Mesendoderm (in vitro differentiated cells): ENCODE results near the gene LYZL1.

Source experiments
- DNase-seq: peaks from one replicate; pipeline ENCODE4 v3.0.0; 2013
- H2AK5ac ChIP-seq: 2 replicates; pipeline ENCODE4 v1.6.1; 2013; ENCODE audit warnings: low read length, inconsistent platforms
- H2BK120ac ChIP-seq: 2 replicates; pipeline ENCODE4 v1.6.1; 2013; ENCODE audit warnings: low read depth, mild to moderate bottlenecking, low read length, moderate library complexity, mixed read lengths
- H2BK15ac ChIP-seq: replicated peaks from 2 replicates; pipeline ENCODE4 v1.6.1; 2013; ENCODE audit warnings: low read depth, mild to moderate bottlenecking, moderate library complexity
- H2BK5ac ChIP-seq: 2 replicates; pipeline ENCODE4 v1.6.1; 2013; ENCODE audit warnings: low read length, inconsistent platforms
- H3K18ac ChIP-seq: 2 replicates; pipeline ENCODE4 v1.6.1; 2013; ENCODE audit warnings: mild to moderate bottlenecking, low read length, mixed read lengths
- H3K23ac ChIP-seq: one replicate; pipeline ENCODE4 v1.6.1; 2013; ENCODE audit warnings: low read length
- H3K27ac ChIP-seq: 2 replicates; pipeline ENCODE4 v1.5.1; 2013; ENCODE audit warnings: low read depth, mild to moderate bottlenecking, inconsistent platforms, low read length, moderate library complexity
- H3K27me3 ChIP-seq: 2 replicates; pipeline ENCODE4 v1.6.1; 2013; ENCODE audit warnings: low read length, control low read depth, mild to moderate bottlenecking, inconsistent platforms; ENCODE audit not compliant: insufficient read depth, poor library complexity
- H3K36me3 ChIP-seq: 2 replicates; pipeline ENCODE4 v1.6.1; 2013; ENCODE audit warnings: low read length, inconsistent platforms; ENCODE audit not compliant: control insufficient read depth, insufficient read depth
- H3K4ac ChIP-seq: one replicate; pipeline ENCODE4 v1.6.1; 2013; ENCODE audit warnings: low read depth, mild to moderate bottlenecking, low read length, moderate library complexity
- H3K4me1 ChIP-seq: 2 replicates; pipeline ENCODE4 v1.6.1; 2013; ENCODE audit warnings: low read depth, low read length, inconsistent platforms; ENCODE audit not compliant: control insufficient read depth
- H3K4me2 ChIP-seq: 2 replicates; pipeline ENCODE4 v1.6.1; 2013; ENCODE audit warnings: low read length
- H3K4me3 ChIP-seq: 2 replicates; pipeline ENCODE4 v1.5.1; 2013; ENCODE audit warnings: mild to moderate bottlenecking, low read length
- H3K56ac ChIP-seq: one replicate; pipeline ENCODE4 v1.6.1; 2013; ENCODE audit warnings: low read length
- H3K79me1 ChIP-seq: 2 replicates; pipeline ENCODE4 v1.6.1; 2013; ENCODE audit warnings: low read length, inconsistent platforms
- H3K79me2 ChIP-seq: 2 replicates; pipeline ENCODE4 v1.6.1; 2013; ENCODE audit warnings: mild to moderate bottlenecking, low read length; ENCODE audit not compliant: control insufficient read depth, insufficient read depth
- H3K9ac ChIP-seq: 2 replicates; pipeline ENCODE4 v1.6.1; 2013; ENCODE audit warnings: low read length, inconsistent platforms
- H4K5ac ChIP-seq: one replicate; pipeline ENCODE4 v1.6.1; 2013; ENCODE audit warnings: low read length
- H4K8ac ChIP-seq: one replicate; pipeline ENCODE4 v1.6.1; 2013; ENCODE audit warnings: low read depth, mild to moderate bottlenecking, control low read depth, low read length, moderate library complexity
- WGBS: extraction: QIAGEN DNeasy Blood & Tissue Kit; methylation state at CpG from one replicate; pipeline ENCODE4 v1.1.7; 2013; ENCODE audit warnings: low lambda C conversion rate, missing lambda C conversion rate; ENCODE audit not compliant: insufficient coverage; ENCODE audit errors: extremely low coverage; 5-methylcytosine and 5-hydroxymethylcytosine counted together

LYZL1 gene

GRCh38 chr10:29256019-29256418 is 32.9 kb upstream of the LYZL1 start:
- DNase-seq: no peak
- Histone ChIP-seq H2BK120ac (peak overlapping the region; percentile 10), H3K56ac (peak overlapping the region; percentile 63), H2BK15ac (peak overlapping the region; percentile 7), H3K79me2 (no peaks in the 10 kb centered on the region), H3K27me3 (no peaks in the 10 kb centered on the region), H3K79me1 (no peaks in the 10 kb centered on the region), H4K5ac (peak overlapping the region; percentile 9), H2BK5ac (peak overlapping the region; percentile 69), H3K4me1 (peaks cover 22% of the 10 kb centered on the region), H3K18ac (peak overlapping the region; percentile 35), H3K4me3 (no peak overlapping the region), H3K9ac (no peak overlapping the region), H3K27ac (no peak overlapping the region), H3K36me3 (no peaks in the 10 kb centered on the region), H3K4me2 (no peak overlapping the region), H2AK5ac (no peak overlapping the region), H4K8ac (no peak overlapping the region), H3K23ac (no peak overlapping the region), H3K4ac (peak overlapping the region; percentile 79)
- WGBS: no CpG with 5 or more reads among the region's 7 CpGs

DNA sequence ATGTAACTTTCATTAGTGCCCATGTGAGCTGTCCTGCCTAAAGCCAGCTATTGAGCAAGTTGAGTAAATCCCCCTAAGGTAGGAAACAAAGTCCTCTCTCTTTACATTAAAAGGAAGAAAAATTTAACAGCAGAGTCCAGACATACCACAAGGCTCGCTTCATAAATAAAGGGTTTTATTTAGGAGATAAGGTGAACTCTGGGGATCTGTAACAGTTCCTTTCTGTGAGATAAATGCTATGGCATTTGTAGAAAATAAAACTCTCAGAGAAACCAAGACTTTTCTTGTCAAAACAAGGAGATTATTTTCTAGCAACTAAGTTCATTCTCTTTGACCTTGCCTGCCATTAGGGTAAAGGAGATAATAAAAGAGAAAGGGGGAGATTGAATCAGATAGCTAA is 32.3 kb upstream of the LYZL1 start:
- DNase-seq: no peak
- no peak overlapping the region for H2AK5ac ChIP-seq
- no peak overlapping the region for H3K56ac ChIP-seq
- peaks cover 22% of the 10 kb centered on the region for H3K4me1 ChIP-seq
- H3K27ac ChIP-seq: no peak overlapping the region
- no peak overlapping the region for H3K4ac ChIP-seq
- H4K8ac ChIP-seq: no peak overlapping the region
- no peak overlapping the region for H4K5ac ChIP-seq
- H3K4me3 ChIP-seq: no peak overlapping the region
- H3K27me3 ChIP-seq: no peaks in the 10 kb centered on the region
- no peak overlapping the region for H2BK5ac ChIP-seq
- no peaks in the 10 kb centered on the region for H3K79me1 ChIP-seq
- no peaks in the 10 kb centered on the region for H3K36me3 ChIP-seq
- peak overlapping the region; percentile 10 for H2BK120ac ChIP-seq
- no peak overlapping the region for H3K4me2 ChIP-seq
- no peaks in the 10 kb centered on the region for H3K79me2 ChIP-seq
- H2BK15ac ChIP-seq: no peak overlapping the region
- no peak overlapping the region for H3K23ac ChIP-seq
- no peak overlapping the region for H3K9ac ChIP-seq
- H3K18ac ChIP-seq: peak overlapping the region; percentile 35
- no CpG with 5 or more reads among the region's 1 CpG for WGBS

DNA sequence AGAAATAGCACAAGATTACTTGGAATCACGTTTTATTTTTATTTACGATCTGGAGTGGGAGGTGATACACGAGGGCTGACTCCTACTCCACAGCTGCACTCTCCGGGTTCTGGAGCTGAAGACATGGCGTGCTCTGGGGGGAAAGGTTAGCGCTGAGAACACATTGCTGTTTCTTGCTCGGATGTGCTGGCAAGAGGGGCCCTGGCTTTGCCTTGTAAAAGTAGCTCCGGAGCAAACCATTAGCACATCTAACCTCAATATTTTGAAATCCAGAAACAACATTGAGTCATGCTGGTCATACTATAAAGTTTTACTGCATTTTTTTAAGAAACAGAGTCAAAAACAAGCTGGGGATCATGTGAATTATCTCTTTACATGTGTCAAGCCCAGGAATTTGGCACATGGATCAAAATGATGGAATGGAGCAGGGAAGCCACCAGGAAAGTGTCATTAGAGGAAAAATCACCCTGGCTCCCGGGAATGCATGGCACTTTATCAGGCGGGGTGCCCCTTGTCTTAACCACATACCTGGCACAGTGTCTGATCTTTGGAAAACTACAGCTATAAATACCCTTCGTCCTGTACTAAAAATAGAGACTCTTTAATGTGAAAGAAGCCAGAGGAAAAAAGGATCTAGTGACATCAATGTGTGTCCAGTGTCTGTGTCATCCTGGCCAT is 31.6 kb upstream of the LYZL1 start:
- peak; percentile 48 for DNase-seq
- Histone ChIP-seq H3K79me2 (no peaks in the 10 kb centered on the region), H3K4me1 (peaks cover 22% of the 10 kb centered on the region), H3K56ac (peak overlapping the region; percentile 59), H2BK5ac (no peak overlapping the region), H3K23ac (no peak overlapping the region), H2BK120ac (peak overlapping the region; percentile 35), H2AK5ac (no peak overlapping the region), H3K27me3 (no peaks in the 10 kb centered on the region), H3K36me3 (no peaks in the 10 kb centered on the region), H2BK15ac (no peak overlapping the region), H4K8ac (no peak overlapping the region), H3K4me2 (no peak overlapping the region), H3K4ac (peak overlapping the region; percentile 6), H4K5ac (no peak overlapping the region), H3K9ac (no peak overlapping the region), H3K4me3 (no peak overlapping the region), H3K79me1 (no peaks in the 10 kb centered on the region), H3K18ac (peak overlapping the region; percentile 15), H3K27ac (no peak overlapping the region)
- no CpG with 5 or more reads among the region's 11 CpGs for WGBS

DNA sequence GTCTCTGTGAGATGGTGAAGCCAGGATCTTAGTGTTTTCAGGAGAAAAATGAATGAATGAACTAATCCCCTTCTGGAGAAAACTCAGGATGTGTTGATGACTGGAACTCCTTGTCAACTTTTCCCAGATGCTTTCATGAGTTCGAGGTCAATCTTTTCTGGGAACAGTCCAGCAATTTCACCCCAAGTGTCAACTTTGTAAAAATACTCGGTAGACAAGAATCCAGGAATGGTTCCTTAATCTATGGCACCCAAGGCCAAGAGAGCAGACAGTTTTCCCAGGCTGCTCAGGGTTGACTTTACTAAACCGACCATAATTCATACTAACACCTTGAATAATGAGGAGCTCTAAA is 31.1 kb upstream of the LYZL1 start:
- H3K9ac ChIP-seq: no peak overlapping the region
- no peak overlapping the region for H2BK15ac ChIP-seq
- H3K23ac ChIP-seq: no peak overlapping the region
- H3K4ac ChIP-seq: no peak overlapping the region
- no peak overlapping the region for H2BK120ac ChIP-seq
- H3K79me2 ChIP-seq: no peaks in the 10 kb centered on the region
- H2AK5ac ChIP-seq: no peak overlapping the region
- no peak for DNase-seq
- no peak overlapping the region for H4K8ac ChIP-seq
- no peak overlapping the region for H3K18ac ChIP-seq
- peaks cover 20% of the 10 kb centered on the region for H3K4me1 ChIP-seq
- no peak overlapping the region for H3K4me3 ChIP-seq
- H3K27ac ChIP-seq: no peak overlapping the region
- H4K5ac ChIP-seq: no peak overlapping the region
- no peak overlapping the region for H3K56ac ChIP-seq
- H3K27me3 ChIP-seq: no peaks in the 10 kb centered on the region
- H2BK5ac ChIP-seq: no peak overlapping the region
- H3K36me3 ChIP-seq: no peaks in the 10 kb centered on the region
- no peak overlapping the region for H3K4me2 ChIP-seq
- WGBS: no CpG with 5 or more reads among the region's 3 CpGs
- H3K79me1 ChIP-seq: no peaks in the 10 kb centered on the region

- no peak overlapping the region for H2AK5ac ChIP-seq
These were observed 29.4 kb upstream of the LYZL1 start for GRCh38 chr10:29259498-29259897.

DNA sequence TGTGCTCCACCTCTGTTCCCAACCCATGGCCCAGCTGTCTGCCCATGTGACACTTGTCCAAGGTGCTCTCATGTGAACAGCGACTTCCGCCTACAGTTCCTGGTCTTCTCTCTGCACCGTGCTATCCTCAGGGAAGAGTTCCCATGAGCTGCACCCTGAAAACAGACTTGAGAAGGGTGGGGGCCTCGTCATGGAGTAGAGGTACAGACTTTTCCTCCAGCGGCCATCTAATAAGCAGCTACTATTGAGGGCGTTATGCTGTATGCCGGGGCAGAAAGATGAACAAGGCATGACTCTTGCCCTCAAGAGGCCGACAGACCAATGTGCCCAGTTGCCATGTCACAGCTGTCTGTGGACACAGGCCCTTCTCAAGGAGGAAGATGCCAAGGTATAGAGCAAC is 25.4 kb upstream of the LYZL1 start:
- no peak overlapping the region for H3K4me3 ChIP-seq
- no peak overlapping the region for H3K4me2 ChIP-seq
- H3K36me3 ChIP-seq: no peaks in the 10 kb centered on the region
- H3K79me1 ChIP-seq: no peaks in the 10 kb centered on the region
- H2BK15ac ChIP-seq: no peak overlapping the region
- H3K9ac ChIP-seq: no peak overlapping the region
- H3K4me1 ChIP-seq: peaks cover 2% of the 10 kb centered on the region
- no peak overlapping the region for H4K5ac ChIP-seq
- H3K27me3 ChIP-seq: no peaks in the 10 kb centered on the region
- H4K8ac ChIP-seq: no peak overlapping the region
- H3K27ac ChIP-seq: no peak overlapping the region
- H2BK5ac ChIP-seq: no peak overlapping the region
- H3K56ac ChIP-seq: no peak overlapping the region
- H3K23ac ChIP-seq: no peak overlapping the region
- H3K79me2 ChIP-seq: no peaks in the 10 kb centered on the region
- H2AK5ac ChIP-seq: no peak overlapping the region
- no CpG with 5 or more reads among the region's 8 CpGs for WGBS
- no peak overlapping the region for H3K4ac ChIP-seq
- no peak overlapping the region for H2BK120ac ChIP-seq
- no peak for DNase-seq
- no peak overlapping the region for H3K18ac ChIP-seq

More at GRCh38 chr10:29259498-29259897, 29.4 kb upstream of the LYZL1 start:
- no CpG with 5 or more reads among the region's 2 CpGs for WGBS
- H2BK15ac ChIP-seq: no peak overlapping the region
- no peak overlapping the region for H4K5ac ChIP-seq
- peaks cover 10% of the 10 kb centered on the region for H3K4me1 ChIP-seq
- no peaks in the 10 kb centered on the region for H3K79me2 ChIP-seq
- H4K8ac ChIP-seq: no peak overlapping the region
- no peak overlapping the region for H3K18ac ChIP-seq
- H3K27ac ChIP-seq: no peak overlapping the region
- no peak overlapping the region for H2BK5ac ChIP-seq
- no peaks in the 10 kb centered on the region for H3K79me1 ChIP-seq
- no peak overlapping the region for H3K4me3 ChIP-seq
- no peak overlapping the region for H3K23ac ChIP-seq
- no peaks in the 10 kb centered on the region for H3K36me3 ChIP-seq
- H2BK120ac ChIP-seq: no peak overlapping the region
- H3K9ac ChIP-seq: no peak overlapping the region
- no peak overlapping the region for H3K4me2 ChIP-seq
- DNase-seq: no peak
- H3K56ac ChIP-seq: no peak overlapping the region
- no peaks in the 10 kb centered on the region for H3K27me3 ChIP-seq
- H3K4ac ChIP-seq: no peak overlapping the region
